Measurements from ENCODE around the gene PLD6.

Gene PLD6

DNA sequence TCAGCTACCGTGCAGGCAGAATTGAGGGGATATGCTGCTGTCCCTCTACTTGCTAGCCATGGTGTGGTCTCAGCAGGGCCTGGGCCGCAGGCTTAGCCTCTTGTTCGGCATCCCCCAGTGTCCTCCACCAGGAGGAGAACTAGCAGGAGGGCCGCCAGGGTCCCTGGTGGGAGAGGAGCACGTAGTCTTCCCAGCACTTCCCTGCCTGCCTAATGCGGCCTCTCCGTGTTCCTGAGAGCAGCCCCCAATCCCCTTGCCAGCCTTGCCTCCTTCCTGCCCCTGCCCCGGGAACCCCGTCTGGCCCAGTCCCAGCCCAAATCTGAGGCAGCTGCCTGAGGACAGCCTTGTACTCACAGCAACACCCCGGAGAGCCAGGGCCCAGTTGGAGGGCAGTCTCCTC is 38.1 kb downstream of the PLD6 start:
- DNase-seq (ENCODE audit: extremely low read depth, low read depth) = no peak

DNA sequence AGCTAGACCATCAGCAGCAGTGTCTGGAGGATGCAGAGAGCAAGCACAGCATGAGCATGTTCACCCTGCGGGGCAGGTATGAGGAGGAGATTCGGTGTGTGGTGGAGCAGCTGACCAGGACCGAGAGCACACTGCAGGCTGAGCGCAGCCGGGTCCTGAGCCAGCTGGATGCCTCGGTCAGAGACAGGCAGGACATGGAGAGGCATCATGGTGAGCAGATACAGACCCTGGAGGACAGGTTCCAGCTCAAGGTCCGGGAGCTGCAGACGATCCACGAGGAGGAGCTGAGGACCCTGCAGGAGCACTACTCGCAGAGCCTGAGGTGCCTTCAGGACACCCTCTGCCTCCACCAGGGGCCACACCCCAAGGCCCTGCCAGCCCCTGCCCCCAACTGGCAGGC is 38.8 kb downstream of the PLD6 start:
- TF ChIP-seq, protein P1, sequence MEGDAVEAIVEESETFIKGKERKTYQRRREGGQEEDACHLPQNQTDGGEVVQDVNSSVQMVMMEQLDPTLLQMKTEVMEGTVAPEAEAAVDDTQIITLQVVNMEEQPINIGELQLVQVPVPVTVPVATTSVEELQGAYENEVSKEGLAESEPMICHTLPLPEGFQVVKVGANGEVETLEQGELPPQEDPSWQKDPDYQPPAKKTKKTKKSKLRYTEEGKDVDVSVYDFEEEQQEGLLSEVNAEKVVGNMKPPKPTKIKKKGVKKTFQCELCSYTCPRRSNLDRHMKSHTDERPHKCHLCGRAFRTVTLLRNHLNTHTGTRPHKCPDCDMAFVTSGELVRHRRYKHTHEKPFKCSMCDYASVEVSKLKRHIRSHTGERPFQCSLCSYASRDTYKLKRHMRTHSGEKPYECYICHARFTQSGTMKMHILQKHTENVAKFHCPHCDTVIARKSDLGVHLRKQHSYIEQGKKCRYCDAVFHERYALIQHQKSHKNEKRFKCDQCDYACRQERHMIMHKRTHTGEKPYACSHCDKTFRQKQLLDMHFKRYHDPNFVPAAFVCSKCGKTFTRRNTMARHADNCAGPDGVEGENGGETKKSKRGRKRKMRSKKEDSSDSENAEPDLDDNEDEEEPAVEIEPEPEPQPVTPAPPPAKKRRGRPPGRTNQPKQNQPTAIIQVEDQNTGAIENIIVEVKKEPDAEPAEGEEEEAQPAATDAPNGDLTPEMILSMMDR (IDR thresholded peaks at IDR 0.05; ENCODE audit: low read depth, low read length) = no peak
- DNase-seq (ENCODE audit: extremely low read depth, low read depth) = no peak

More for the DNA sequence above, 38.1 kb downstream of the PLD6 start:
- TF ChIP-seq, protein P1 (IDR thresholded peaks at IDR 0.05; ENCODE audit: low read depth, low read length) = no peak

DNA sequence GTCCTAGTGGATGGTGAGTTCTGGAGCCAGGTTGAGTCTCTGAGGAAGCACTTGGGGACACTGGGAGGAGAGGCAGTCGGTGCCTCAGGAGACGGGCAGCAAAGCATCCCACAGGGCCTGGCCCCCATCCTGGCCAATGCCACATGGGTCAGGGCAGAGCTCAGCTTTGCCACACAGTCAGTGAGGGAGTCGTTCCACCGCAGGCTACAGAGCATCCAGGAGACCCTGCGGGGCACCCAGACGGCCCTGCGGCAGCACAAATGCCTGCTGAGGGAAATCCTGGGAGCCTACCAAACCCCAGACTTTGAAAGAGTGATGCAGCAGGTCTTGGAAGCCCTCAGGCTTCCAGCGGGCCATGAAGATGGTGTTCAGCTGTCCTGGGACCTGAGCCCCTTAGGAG is 39.7 kb downstream of the PLD6 start:
- TF ChIP-seq, protein P1 (IDR thresholded peaks at IDR 0.05; ENCODE audit: low read depth, low read length) = no peak
- DNase-seq (ENCODE audit: extremely low read depth, low read depth) = no peak

DNA sequence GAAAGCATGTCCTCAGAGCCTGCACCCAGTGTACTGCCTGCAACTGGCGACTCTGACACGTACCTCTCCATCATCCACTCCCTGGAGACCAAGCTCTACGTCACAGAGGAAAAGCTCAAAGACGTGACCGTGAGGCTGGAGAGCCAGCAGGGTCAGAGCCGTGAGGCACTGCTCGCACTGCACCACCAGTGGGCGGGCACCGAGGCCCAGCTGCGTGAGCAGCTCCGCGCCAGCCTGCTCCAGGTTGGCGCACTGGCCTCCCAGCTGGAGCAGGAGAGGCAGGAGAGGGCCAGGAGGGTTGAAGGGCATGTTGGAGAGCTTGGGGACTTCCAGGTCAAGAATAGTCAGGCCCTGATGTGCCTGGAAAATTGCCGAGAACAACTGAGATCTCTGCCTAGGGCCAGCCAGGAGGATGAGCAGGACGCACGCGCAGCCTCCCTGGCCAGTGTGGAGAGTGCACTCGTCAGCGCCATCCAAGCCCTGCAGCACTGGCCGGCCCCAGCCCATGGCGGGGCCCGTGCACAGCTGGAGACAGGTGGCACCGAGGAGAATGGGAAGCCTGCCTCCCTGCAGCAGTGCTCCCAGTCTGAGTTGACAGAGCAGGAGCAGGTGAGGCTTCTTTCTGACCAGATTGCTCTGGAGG is 40.3 kb downstream of the PLD6 start:
- DNase-seq (ENCODE audit: extremely low read depth, low read depth) = no peak

DNA sequence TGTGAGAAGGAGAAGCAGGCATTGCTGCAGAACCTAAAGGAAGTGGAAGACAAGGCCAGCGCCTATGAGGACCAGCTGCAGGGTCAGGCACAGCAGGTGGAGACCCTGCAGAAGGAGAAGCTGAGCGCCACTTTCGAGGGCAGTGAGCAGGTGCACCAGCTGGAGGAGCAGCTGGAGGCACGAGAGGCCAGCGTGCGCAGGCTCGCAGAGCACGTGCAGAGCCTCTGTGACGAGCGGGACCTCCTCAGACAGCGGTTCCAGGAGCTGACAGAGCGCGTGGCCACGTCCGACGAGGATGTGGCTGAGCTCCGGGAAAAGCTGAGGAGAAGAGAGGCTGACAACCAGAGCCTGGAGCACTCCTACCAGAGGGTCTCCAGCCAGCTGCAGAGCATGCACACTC is 41.5 kb downstream of the PLD6 start:
- DNase-seq (ENCODE audit: extremely low read depth, low read depth) = no peak
- TF ChIP-seq, protein P1 (IDR thresholded peaks at IDR 0.05; ENCODE audit: low read depth, low read length) = no peak

More for the DNA sequence above, 40.3 kb downstream of the PLD6 start:
- TF ChIP-seq, protein P1 (IDR thresholded peaks at IDR 0.05; ENCODE audit: low read depth, low read length) = no peak

DNA sequence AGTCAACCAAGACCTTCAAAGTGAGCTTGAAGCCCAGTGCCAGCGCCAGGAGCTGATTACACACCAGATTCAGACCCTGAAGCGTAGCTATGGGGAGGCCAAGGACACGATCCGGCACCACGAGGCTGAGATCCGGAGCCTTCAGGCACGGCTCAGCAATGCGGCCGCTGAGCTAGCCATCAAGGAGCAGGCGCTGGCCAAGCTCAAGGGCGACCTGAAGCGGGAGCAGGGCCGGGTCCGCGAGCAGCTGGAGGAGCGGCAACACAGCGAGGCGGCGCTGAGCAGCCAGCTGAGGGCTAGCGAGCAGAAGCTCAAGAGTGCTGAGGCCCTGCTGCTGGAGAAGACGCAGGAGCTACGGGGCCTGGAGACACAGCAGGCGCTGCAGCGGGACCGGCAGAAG is 42.0 kb downstream of the PLD6 start:
- TF ChIP-seq, protein P1 (IDR thresholded peaks at IDR 0.05; ENCODE audit: low read depth, low read length) = no peak
- no peak for DNase-seq (ENCODE audit: extremely low read depth, low read depth)

DNA sequence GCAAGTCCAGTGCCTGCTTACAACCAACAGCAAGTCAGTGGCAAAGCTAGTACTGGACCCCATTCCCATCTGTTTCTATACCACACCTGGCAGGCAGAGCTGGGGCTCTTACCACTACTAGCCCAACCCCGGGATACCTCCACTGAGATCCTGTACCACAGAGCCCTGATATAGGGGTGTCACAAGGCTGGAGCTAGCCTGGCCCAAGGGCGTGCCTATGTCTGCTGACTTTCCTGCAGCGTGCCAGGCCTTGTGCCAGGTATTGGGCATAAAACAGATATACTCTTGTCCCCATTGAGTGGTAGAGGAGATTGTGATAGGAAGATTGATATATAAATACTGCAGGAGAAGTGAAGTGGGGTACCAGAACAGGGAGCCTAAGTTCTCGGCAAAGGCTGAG is 44.4 kb downstream of the PLD6 start:
- no peak for DNase-seq (ENCODE audit: extremely low read depth, low read depth)
- TF ChIP-seq, protein P1 (IDR thresholded peaks at IDR 0.05; ENCODE audit: low read depth, low read length) = no peak
